ENCODE measurements around the gene DDX4.

- TF ChIP-seq FOXK2 (IDR thresholded peaks at IDR 0.05) (no peak), ZNF384 (IDR thresholded peaks at IDR 0.05) (no peak), NFRKB (IDR thresholded peaks at IDR 0.05) (no peak), FOXA1 (IDR thresholded peaks at IDR 0.05) (no peak), FOXM1 (IDR thresholded peaks at IDR 0.05; ENCODE audit: borderline replicate concordance) (no peak), L3MBTL2 (conservative IDR thresholded peaks at IDR 0.05) (no peak), TARDBP (IDR thresholded peaks at IDR 0.05) (no peak), SUZ12 (IDR thresholded peaks at IDR 0.05) (no peak), PKNOX1 (IDR thresholded peaks at IDR 0.05) (peak; percentile 74), SP1 (IDR thresholded peaks at IDR 0.05) (no peak), HDGF (IDR thresholded peaks at IDR 0.05; ENCODE audit: borderline replicate concordance) (no peak), ELF4 (IDR thresholded peaks at IDR 0.05) (no peak), CTBP1 (IDR thresholded peaks at IDR 0.05; ENCODE audit: borderline replicate concordance) (no peak)
Measured at GRCh38 chr5:55694152-55694830, 43.6 kb upstream of the DDX4 start.
